ENCODE measurements around the gene SLIT1.

DNA sequence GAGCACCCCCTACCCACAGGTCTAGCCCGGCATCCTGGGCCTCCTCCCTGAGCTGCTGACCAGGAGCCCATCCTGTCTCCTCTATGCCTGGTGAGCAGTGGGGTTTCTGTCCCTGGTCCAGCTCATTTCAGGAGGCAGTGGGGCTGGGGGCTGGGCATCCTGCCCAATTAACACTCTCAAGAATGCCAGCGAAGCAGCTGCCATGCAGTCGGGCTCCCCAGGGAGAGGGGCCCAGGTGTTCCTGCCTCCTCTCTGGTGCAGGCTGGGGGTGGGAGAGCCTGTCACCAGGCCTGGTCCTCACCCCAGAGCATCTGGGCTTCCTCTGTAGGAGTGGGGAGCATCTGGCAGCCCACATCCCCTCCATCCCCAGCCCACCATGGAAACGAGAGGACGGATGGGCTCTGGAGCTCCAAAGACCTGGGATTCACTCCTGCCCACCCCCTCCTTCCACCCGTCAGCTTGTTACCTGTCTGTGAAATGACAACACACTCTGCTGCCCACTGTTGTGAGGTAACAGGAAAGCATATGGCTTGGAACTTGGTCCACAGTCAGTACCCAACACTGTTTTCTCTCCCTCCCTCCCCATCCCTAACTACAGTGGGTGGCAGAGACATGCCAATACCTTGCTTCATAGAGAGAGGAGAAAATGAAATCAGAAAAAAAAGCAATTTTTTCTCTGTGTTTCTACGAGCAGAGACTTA, 69.1 kb downstream of the SLIT1 start:
- no peak for TF ChIP-seq POLR2A (IDR thresholded peaks at IDR 0.05)
- TF ChIP-seq, protein P1, sequence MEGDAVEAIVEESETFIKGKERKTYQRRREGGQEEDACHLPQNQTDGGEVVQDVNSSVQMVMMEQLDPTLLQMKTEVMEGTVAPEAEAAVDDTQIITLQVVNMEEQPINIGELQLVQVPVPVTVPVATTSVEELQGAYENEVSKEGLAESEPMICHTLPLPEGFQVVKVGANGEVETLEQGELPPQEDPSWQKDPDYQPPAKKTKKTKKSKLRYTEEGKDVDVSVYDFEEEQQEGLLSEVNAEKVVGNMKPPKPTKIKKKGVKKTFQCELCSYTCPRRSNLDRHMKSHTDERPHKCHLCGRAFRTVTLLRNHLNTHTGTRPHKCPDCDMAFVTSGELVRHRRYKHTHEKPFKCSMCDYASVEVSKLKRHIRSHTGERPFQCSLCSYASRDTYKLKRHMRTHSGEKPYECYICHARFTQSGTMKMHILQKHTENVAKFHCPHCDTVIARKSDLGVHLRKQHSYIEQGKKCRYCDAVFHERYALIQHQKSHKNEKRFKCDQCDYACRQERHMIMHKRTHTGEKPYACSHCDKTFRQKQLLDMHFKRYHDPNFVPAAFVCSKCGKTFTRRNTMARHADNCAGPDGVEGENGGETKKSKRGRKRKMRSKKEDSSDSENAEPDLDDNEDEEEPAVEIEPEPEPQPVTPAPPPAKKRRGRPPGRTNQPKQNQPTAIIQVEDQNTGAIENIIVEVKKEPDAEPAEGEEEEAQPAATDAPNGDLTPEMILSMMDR (IDR thresholded peaks at IDR 0.05) = no peak

Data from adrenal gland (tissue), 5 donors.